ENCODE measurements around the gene MYPN.

DNA sequence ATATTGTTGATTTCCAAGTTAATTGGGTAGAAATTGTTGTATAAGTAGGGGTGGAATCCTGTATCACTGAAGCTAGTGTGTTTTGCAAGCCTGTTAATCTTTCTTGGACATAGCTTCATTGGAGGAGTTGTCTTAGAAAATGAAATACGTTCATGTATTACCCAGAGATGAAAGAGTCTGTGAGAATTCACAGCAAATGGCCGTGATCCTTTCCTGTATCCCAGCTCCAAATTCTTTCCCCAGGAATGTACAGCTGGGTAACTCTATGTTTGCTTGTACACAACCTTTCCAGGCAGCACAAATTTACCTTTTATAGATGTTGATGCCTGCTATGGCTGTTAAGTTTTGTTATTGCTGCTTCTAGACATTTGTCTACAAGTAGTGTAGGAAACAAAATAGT lies 18.7 kb downstream of the MYPN start:
- TF ChIP-seq POLR2A (IDR thresholded peaks at IDR 0.05; ENCODE audit: low read length) (no peak), ZNF302 (CRISPR knock-in tag; IDR thresholded peaks at IDR 0.05) (no peak)
- TF ChIP-seq, protein P1, sequence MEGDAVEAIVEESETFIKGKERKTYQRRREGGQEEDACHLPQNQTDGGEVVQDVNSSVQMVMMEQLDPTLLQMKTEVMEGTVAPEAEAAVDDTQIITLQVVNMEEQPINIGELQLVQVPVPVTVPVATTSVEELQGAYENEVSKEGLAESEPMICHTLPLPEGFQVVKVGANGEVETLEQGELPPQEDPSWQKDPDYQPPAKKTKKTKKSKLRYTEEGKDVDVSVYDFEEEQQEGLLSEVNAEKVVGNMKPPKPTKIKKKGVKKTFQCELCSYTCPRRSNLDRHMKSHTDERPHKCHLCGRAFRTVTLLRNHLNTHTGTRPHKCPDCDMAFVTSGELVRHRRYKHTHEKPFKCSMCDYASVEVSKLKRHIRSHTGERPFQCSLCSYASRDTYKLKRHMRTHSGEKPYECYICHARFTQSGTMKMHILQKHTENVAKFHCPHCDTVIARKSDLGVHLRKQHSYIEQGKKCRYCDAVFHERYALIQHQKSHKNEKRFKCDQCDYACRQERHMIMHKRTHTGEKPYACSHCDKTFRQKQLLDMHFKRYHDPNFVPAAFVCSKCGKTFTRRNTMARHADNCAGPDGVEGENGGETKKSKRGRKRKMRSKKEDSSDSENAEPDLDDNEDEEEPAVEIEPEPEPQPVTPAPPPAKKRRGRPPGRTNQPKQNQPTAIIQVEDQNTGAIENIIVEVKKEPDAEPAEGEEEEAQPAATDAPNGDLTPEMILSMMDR (IDR thresholded peaks at IDR 0.05), result no peak
- TF ChIP-seq, protein P2, sequence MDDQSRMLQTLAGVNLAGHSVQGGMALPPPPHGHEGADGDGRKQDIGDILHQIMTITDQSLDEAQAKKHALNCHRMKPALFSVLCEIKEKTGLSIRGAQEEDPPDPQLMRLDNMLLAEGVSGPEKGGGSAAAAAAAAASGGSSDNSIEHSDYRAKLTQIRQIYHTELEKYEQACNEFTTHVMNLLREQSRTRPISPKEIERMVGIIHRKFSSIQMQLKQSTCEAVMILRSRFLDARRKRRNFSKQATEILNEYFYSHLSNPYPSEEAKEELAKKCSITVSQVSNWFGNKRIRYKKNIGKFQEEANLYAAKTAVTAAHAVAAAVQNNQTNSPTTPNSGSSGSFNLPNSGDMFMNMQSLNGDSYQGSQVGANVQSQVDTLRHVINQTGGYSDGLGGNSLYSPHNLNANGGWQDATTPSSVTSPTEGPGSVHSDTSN (IDR thresholded peaks at IDR 0.05), result no peak
